Neural cell (in vitro differentiated cells): ENCODE measurements around the gene CACNB2.

ENCODE experiments used
- EP300 ChIP-seq: fragments of 450-650 bp; conservative IDR thresholded peaks from 2 replicates; pipeline ENCODE4 v1.6.1; 2014; ENCODE audit warnings: antibody characterized with exemption, mild to moderate bottlenecking, moderate library complexity; ENCODE audit not compliant: poor library complexity, severe bottlenecking
- EZH2 ChIP-seq: fragments of 200-600, 300-800 bp; shearing (Covaris generic), sonication (generic); IDR thresholded peaks from 2 replicates; pipeline ENCODE4 v1.6.1; 2014; ENCODE audit warnings: antibody characterized with exemption, low read length, borderline replicate concordance, mild to moderate bottlenecking; ENCODE audit not compliant: insufficient read depth, poor library complexity, severe bottlenecking
- MXI1 ChIP-seq: fragments of 450-650 bp; conservative IDR thresholded peaks from 2 replicates; pipeline ENCODE4 v1.6.1; 2014; ENCODE audit warnings: antibody characterized with exemption, mild to moderate bottlenecking; ENCODE audit not compliant: poor library complexity, severe bottlenecking
- POLR2AphosphoS5 ChIP-seq: IDR thresholded peaks from 2 replicates; pipeline ENCODE4 v1.6.1; 2012
- RAD21 ChIP-seq: fragments of 450-650 bp; conservative IDR thresholded peaks from 2 replicates; pipeline ENCODE4 v1.6.1; 2014; ENCODE audit warnings: antibody characterized with exemption, mild to moderate bottlenecking, moderate library complexity
- TAF1 ChIP-seq: IDR thresholded peaks from 2 replicates; pipeline ENCODE4 v1.6.1; 2012; ENCODE audit warnings: low read depth
- TF ChIP-seq, protein P1 (sequence below): fragments of 450-650 bp; IDR thresholded peaks from 2 replicates; pipeline ENCODE4 v1.5.1; 2014; ENCODE audit warnings: antibody characterized with exemption, mild to moderate bottlenecking, moderate library complexity; ENCODE audit not compliant: poor library complexity, severe bottlenecking
- TF ChIP-seq, protein P2 (sequence below): IDR thresholded peaks from 2 replicates; pipeline ENCODE4 v1.6.1; 2012; ENCODE audit warnings: borderline replicate concordance

DNA sequence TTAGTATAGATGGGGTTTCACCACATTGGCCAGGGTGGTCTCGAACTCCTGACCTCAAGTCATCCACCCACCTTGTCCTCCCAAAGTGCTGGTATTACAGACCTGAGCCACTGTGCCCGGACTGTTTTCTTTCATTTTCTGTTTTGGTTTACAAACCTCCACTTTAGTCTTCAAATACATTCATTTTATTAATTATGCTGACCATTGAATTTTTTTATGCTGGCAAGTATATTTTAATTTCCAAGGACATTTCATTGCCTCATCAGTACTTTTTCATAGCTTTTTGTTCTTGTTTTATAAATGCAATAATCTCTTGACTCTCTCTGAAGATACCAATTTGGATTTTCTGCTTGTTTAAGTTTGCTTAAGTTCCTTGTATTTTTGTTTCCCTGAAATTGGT, 170.5 kb downstream of the CACNB2 start:
- no peak for TF ChIP-seq POLR2AphosphoS5
- TF ChIP-seq EZH2: no peak
- TF ChIP-seq EP300: no peak
- TF ChIP-seq, protein P1, sequence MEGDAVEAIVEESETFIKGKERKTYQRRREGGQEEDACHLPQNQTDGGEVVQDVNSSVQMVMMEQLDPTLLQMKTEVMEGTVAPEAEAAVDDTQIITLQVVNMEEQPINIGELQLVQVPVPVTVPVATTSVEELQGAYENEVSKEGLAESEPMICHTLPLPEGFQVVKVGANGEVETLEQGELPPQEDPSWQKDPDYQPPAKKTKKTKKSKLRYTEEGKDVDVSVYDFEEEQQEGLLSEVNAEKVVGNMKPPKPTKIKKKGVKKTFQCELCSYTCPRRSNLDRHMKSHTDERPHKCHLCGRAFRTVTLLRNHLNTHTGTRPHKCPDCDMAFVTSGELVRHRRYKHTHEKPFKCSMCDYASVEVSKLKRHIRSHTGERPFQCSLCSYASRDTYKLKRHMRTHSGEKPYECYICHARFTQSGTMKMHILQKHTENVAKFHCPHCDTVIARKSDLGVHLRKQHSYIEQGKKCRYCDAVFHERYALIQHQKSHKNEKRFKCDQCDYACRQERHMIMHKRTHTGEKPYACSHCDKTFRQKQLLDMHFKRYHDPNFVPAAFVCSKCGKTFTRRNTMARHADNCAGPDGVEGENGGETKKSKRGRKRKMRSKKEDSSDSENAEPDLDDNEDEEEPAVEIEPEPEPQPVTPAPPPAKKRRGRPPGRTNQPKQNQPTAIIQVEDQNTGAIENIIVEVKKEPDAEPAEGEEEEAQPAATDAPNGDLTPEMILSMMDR: no peak
- TF ChIP-seq, protein P2, sequence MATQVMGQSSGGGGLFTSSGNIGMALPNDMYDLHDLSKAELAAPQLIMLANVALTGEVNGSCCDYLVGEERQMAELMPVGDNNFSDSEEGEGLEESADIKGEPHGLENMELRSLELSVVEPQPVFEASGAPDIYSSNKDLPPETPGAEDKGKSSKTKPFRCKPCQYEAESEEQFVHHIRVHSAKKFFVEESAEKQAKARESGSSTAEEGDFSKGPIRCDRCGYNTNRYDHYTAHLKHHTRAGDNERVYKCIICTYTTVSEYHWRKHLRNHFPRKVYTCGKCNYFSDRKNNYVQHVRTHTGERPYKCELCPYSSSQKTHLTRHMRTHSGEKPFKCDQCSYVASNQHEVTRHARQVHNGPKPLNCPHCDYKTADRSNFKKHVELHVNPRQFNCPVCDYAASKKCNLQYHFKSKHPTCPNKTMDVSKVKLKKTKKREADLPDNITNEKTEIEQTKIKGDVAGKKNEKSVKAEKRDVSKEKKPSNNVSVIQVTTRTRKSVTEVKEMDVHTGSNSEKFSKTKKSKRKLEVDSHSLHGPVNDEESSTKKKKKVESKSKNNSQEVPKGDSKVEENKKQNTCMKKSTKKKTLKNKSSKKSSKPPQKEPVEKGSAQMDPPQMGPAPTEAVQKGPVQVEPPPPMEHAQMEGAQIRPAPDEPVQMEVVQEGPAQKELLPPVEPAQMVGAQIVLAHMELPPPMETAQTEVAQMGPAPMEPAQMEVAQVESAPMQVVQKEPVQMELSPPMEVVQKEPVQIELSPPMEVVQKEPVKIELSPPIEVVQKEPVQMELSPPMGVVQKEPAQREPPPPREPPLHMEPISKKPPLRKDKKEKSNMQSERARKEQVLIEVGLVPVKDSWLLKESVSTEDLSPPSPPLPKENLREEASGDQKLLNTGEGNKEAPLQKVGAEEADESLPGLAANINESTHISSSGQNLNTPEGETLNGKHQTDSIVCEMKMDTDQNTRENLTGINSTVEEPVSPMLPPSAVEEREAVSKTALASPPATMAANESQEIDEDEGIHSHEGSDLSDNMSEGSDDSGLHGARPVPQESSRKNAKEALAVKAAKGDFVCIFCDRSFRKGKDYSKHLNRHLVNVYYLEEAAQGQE: no peak
- TF ChIP-seq RAD21: no peak
- TF ChIP-seq TAF1: no peak
- TF ChIP-seq MXI1: no peak
